Measurements from ENCODE around the gene KRTAP9-9. TPM values are rescaled to one million over a fixed set of nuclear protein-coding genes. Genes with fewer than 3 reads are reported as not detected.

The KRTAP9-9 gene
- total RNA-seq, 1 experiment from 2014 or later, result not detected

- Histone ChIP-seq H2BK5ac (ENCODE audit: insufficient read length, low read length) (no peak overlapping the region), H4K20me1 (ENCODE audit: control insufficient read depth, insufficient read depth, insufficient read length) (no peaks in the 10 kb centered on the region), H4K91ac (ENCODE audit: insufficient read length, low read depth, low read length) (no peak overlapping the region), H2BK120ac (ENCODE audit: low read depth, low read length, poor library complexity, severe bottlenecking) (no peak overlapping the region), H3K23me2 (ENCODE audit: insufficient read length, low read depth, low read length, poor library complexity, severe bottlenecking) (no peaks in the 10 kb centered on the region), H2AFZ (ENCODE audit: low read length) (no peak overlapping the region), H2AK5ac (ENCODE audit: insufficient read length, low read length) (no peak overlapping the region), H3K79me1 (ENCODE audit: insufficient read depth, low read depth, low read length, poor library complexity, severe bottlenecking) (no peaks in the 10 kb centered on the region), H3K79me2 (ENCODE audit: insufficient read depth, low read length) (no peaks in the 10 kb centered on the region), H2BK15ac (ENCODE audit: low read depth, low read length) (no peak overlapping the region), H4K8ac (replicated peaks; ENCODE audit: insufficient read length, low read depth, low read length) (no peak overlapping the region), H3K9me3 (ENCODE audit: control insufficient read depth, low read depth, low read length) (no peaks in the 10 kb centered on the region), H3K14ac (ENCODE audit: insufficient read depth, low read length) (no peak overlapping the region), H2BK20ac (ENCODE audit: low read depth, low read length, poor library complexity, severe bottlenecking) (no peak overlapping the region), H3K4ac (ENCODE audit: low read depth, low read length) (no peak overlapping the region), H3K27ac (ENCODE audit: insufficient read length, low read depth, low read length) (no peak overlapping the region), H3K18ac (ENCODE audit: insufficient read length, low read depth, low read length) (no peak overlapping the region), H3K23ac (ENCODE audit: insufficient read length, low read depth, low read length) (no peak overlapping the region), H3K56ac (ENCODE audit: insufficient read length, low read depth, low read length) (no peak overlapping the region), H3T11ph (ENCODE audit: low read length) (no peak overlapping the region), H2BK12ac (ENCODE audit: insufficient read length, low read depth, low read length) (no peak overlapping the region), H3K4me2 (ENCODE audit: insufficient read depth, insufficient read length, low read length) (no peak overlapping the region), H3K27me3 (ENCODE audit: insufficient read depth, low read length) (no peaks in the 10 kb centered on the region), H4K5ac (ENCODE audit: insufficient read length, low read depth, low read length) (no peak overlapping the region), H3K4me1 (ENCODE audit: insufficient read depth, low read length) (peaks cover 8% of the 10 kb centered on the region; the same call in 1 of the 2 replicates), H3K9ac (ENCODE audit: extremely low read depth, insufficient read length, low read length) (no peak overlapping the region)
- no peaks in the 10 kb centered on the region for H3K36me3 Mint-ChIP-seq (ENCODE audit: insufficient read depth in 1 of 3, low read depth in 3 of 3)
- no peak overlapping the region for H3K4me3 Mint-ChIP-seq
- peaks cover 8 to 15% of the 10 kb centered on the region in 2 experiments for H3K4me1 Mint-ChIP-seq
- no CpG with 5 or more reads among the region's 3 CpGs for WGBS (ENCODE audit: extremely low coverage, insufficient read length, low lambda C conversion rate)
- no peak overlapping the region for H3K27ac Mint-ChIP-seq
- no peak for DNase-seq
- H3K9me3 Mint-ChIP-seq, result no peaks in the 10 kb centered on the region
- peaks cover 2% of the 10 kb centered on the region; the same call in 1 of the 2 replicates for H3K27me3 Mint-ChIP-seq (ENCODE audit: low read depth)
- no peak for TF ChIP-seq CTCF (conservative IDR thresholded peaks at IDR 0.05)
Observed at GRCh38 chr17:41284043-41284442, 28.9 kb downstream of the KRTAP9-9 start.
